SK-N-SH (cell line): ENCODE measurements around the gene NSL1. TPM values are rescaled to one million over a fixed set of nuclear protein-coding genes. Genes with fewer than 3 reads are reported as not detected.

ENCODE experiments used
- CTCF ChIA-PET: fragments of 300-600, 350-600 bp; formaldehyde crosslinking; extraction: SDS; loops from one replicate; lab custom pipeline; 2021; lab: Yijun Ruan, JAX
- POLR2A ChIA-PET: fragments of 350-600 bp; sonication (Branson Sonifier 250); formaldehyde crosslinking; extraction: SDS; loops from one replicate; lab custom pipeline; 2020; ENCODE audit warnings: antibody characterized with exemption, inconsistent platforms; lab: Yijun Ruan, JAX
- DNase-seq: peaks from one replicate; pipeline ENCODE4 v3.0.0; 2012
- H2AFZ ChIP-seq: fragments of 200-600 bp; sonication (generic); 2 replicates; pipeline ENCODE4 v1.8.1; 2016; ENCODE audit warnings: antibody characterized with exemption, mild to moderate bottlenecking, low read depth
- H3F3A ChIP-seq: fragments of 200-600 bp; sonication (generic); replicated peaks from 2 replicates; pipeline ENCODE3; 2016; ENCODE audit warnings: antibody characterized with exemption, mild to moderate bottlenecking; ENCODE audit not compliant: insufficient read depth
- H3K27ac ChIP-seq, 2 experiments: fragments of 200-500 bp in 1 of 2; fragments of 200-600 bp in 1 of 2; sonication (Bioruptor generic) in 1 of 2; sonication (generic), shearing (Covaris generic) in 1 of 2; 2 replicates each; pipeline versions ENCODE4 v1.5.1 to v1.6.1; 2014 to 2016; ENCODE audit warnings: low read depth in 2 of 2, inconsistent platforms in 1 of 2, low read length in 1 of 2, mild to moderate bottlenecking in 1 of 2, mixed read lengths in 1 of 2
- H3K27me3 ChIP-seq: fragments of 200-600 bp; sonication (generic), shearing (Covaris generic); 2 replicates; pipeline ENCODE4 v1.6.1; 2016; ENCODE audit warnings: mixed run types; ENCODE audit not compliant: insufficient read depth
- H3K36me3 ChIP-seq, 2 experiments: fragments of 200-500 bp in 1 of 2; fragments of 200-600 bp in 1 of 2; sonication (Bioruptor generic) in 1 of 2; sonication (generic) in 1 of 2; replicated peaks in 1 of 2; 2 replicates each; pipeline versions ENCODE3 to v1.5.1; 2014 to 2016; ENCODE audit warnings: low read length in 1 of 2, mild to moderate bottlenecking in 1 of 2; ENCODE audit not compliant: insufficient read depth in 2 of 2, control insufficient read depth in 1 of 2
- H3K4me1 ChIP-seq, 2 experiments: fragments of 200-500 bp in 1 of 2; fragments of 200-600 bp in 1 of 2; sonication (Bioruptor generic) in 1 of 2; sonication (generic), shearing (Covaris generic) in 1 of 2; 2 replicates each; pipeline versions ENCODE4 v1.5.1 to v1.6.1; 2014 to 2016; ENCODE audit warnings: low read depth in 1 of 2, low read length in 1 of 2, mixed run types in 1 of 2; ENCODE audit not compliant: insufficient read depth in 2 of 2, control insufficient read depth in 1 of 2
- H3K4me2 ChIP-seq: fragments of 200-600 bp; sonication (generic), shearing (Covaris generic); 2 replicates; pipeline ENCODE4 v1.6.1; 2017; ENCODE audit warnings: mixed run types
- H3K4me3 ChIP-seq, 2 experiments: fragments of 200-500 bp in 1 of 2; fragments of 200-600 bp in 1 of 2; sonication (Bioruptor generic) in 1 of 2; sonication (generic), shearing (Covaris generic) in 1 of 2; 2 replicates each; pipeline versions ENCODE4 v1.5.1 to v1.8.1; 2014 to 2016; ENCODE audit warnings: low read depth in 2 of 2, inconsistent platforms in 1 of 2, low read length in 1 of 2, mild to moderate bottlenecking in 1 of 2, mixed read lengths in 1 of 2, moderate library complexity in 1 of 2
- H3K79me2 ChIP-seq: fragments of 200-600 bp; sonication (generic); 2 replicates; pipeline ENCODE4 v1.8.1; 2017; ENCODE audit warnings: mild to moderate bottlenecking; ENCODE audit not compliant: insufficient read depth
- H3K9ac ChIP-seq: fragments of 200-600 bp; sonication (generic); 2 replicates; pipeline ENCODE4 v1.6.1; 2017; ENCODE audit warnings: mixed run types
- H3K9me2 ChIP-seq: fragments of 200-600 bp; sonication (generic); 2 replicates; pipeline ENCODE4 v1.6.1; 2017; ENCODE audit warnings: mixed run types
- H3K9me3 ChIP-seq: fragments of 200-600 bp; sonication (generic); 2 replicates; pipeline ENCODE4 v1.6.1; 2017; ENCODE audit warnings: mixed run types, mild to moderate bottlenecking, moderate library complexity
- H4K20me1 ChIP-seq: fragments of 200-600 bp; sonication (generic); 2 replicates; pipeline ENCODE4 v1.6.1; 2017; ENCODE audit warnings: mild to moderate bottlenecking, mixed run types; ENCODE audit not compliant: insufficient read depth
- EZH2phosphoT487 ChIP-seq: fragments of 200-600 bp; sonication (generic); IDR thresholded peaks from 2 replicates; pipeline ENCODE4 v1.6.1; 2017; ENCODE audit warnings: low read depth, mixed run types, mild to moderate bottlenecking, antibody characterized with exemption, moderate library complexity, borderline replicate concordance
- FOSL2 ChIP-seq: IDR thresholded peaks from 2 replicates; pipeline ENCODE4 v1.4.0; 2012; ENCODE audit warnings: low read depth, mild to moderate bottlenecking, moderate library complexity, borderline replicate concordance
- FOXM1 ChIP-seq: IDR thresholded peaks from 2 replicates; pipeline ENCODE4 v1.4.0; 2012; ENCODE audit warnings: low read depth, mild to moderate bottlenecking
- MEF2A ChIP-seq: IDR thresholded peaks from 2 replicates; pipeline ENCODE4 v1.4.0; 2012; ENCODE audit warnings: low read depth, borderline replicate concordance
- MXI1 ChIP-seq: IDR thresholded peaks from 2 replicates; pipeline ENCODE4 v1.6.1; 2012; ENCODE audit warnings: mild to moderate bottlenecking, low read depth, low read length, improper control_type of control experiment
- NFIC ChIP-seq: IDR thresholded peaks from 2 replicates; pipeline ENCODE4 v1.4.0; 2012; ENCODE audit warnings: borderline replicate concordance
- NRF1 ChIP-seq: IDR thresholded peaks from 2 replicates; pipeline ENCODE4 v1.6.1; 2012; ENCODE audit warnings: low read depth, mild to moderate bottlenecking, low read length
- POLR2AphosphoS5 ChIP-seq: IDR thresholded peaks from 2 replicates; pipeline ENCODE4 v1.6.1; 2012; ENCODE audit warnings: low read depth, low read length
- RAD21 ChIP-seq: IDR thresholded peaks from 2 replicates; pipeline ENCODE4 v1.6.1; 2012; ENCODE audit warnings: mild to moderate bottlenecking, low read length
- RFX5 ChIP-seq: IDR thresholded peaks from 2 replicates; pipeline ENCODE4 v1.6.1; 2012; ENCODE audit warnings: mild to moderate bottlenecking, improper control_type of control experiment, low read length
- SMC3 ChIP-seq: IDR thresholded peaks from 2 replicates; pipeline ENCODE4 v1.6.1; 2012; ENCODE audit warnings: low read depth, low read length, improper control_type of control experiment
- TAF1 ChIP-seq: IDR thresholded peaks from 2 replicates; pipeline ENCODE4 v1.6.1; 2012; ENCODE audit warnings: low read depth, mild to moderate bottlenecking, low read length, moderate library complexity, borderline replicate concordance
- TCF12 ChIP-seq: IDR thresholded peaks from 2 replicates; pipeline ENCODE4 v1.4.0; 2012
- YY1 ChIP-seq: IDR thresholded peaks from 2 replicates; pipeline ENCODE4 v1.4.0; 2012; ENCODE audit warnings: low read depth, mild to moderate bottlenecking
- WGBS: methylation state at CpG from one replicate; pipeline ENCODE4 v1.1.6; 2017; ENCODE audit warnings: low lambda C conversion rate; 5-methylcytosine and 5-hydroxymethylcytosine counted together
- polyA plus RNA-seq, 3 experiments: library from polyadenylated mRNA; depleted of rRNA; stranded (reverse); fragments of >200 nt; gene quantifications; 2 replicates each; pipeline ENCODE4 v1.2.3, GENCODE V29; 2012
- TF ChIP-seq, protein P1 (sequence below): fragments of 200-600 bp; sonication (generic); IDR thresholded peaks from 2 replicates; pipeline ENCODE4 v1.6.1; 2017; ENCODE audit warnings: antibody characterized with exemption, mild to moderate bottlenecking, moderate library complexity
- TF ChIP-seq, protein P2 (sequence below): IDR thresholded peaks from 2 replicates; pipeline ENCODE4 v1.4.0; 2012; ENCODE audit warnings: low read depth, borderline replicate concordance
- TF ChIP-seq, protein P3 (sequence below): IDR thresholded peaks from 2 replicates; pipeline ENCODE4 v1.6.1; 2012; ENCODE audit warnings: mild to moderate bottlenecking, low read depth, low read length, moderate library complexity
- TF ChIP-seq, protein P4 (sequence below): IDR thresholded peaks from 2 replicates; pipeline ENCODE4 v1.4.0; 2012; ENCODE audit warnings: low read depth, borderline replicate concordance
- TF ChIP-seq, protein P5 (sequence below): fragments of 150-350 bp; IDR thresholded peaks from 2 replicates; pipeline ENCODE4 v1.6.1; 2016; ENCODE audit warnings: mild to moderate bottlenecking, low read depth, low read length
- TF ChIP-seq, protein P6 (sequence below): IDR thresholded peaks from 2 replicates; pipeline ENCODE4; 2012

Gene NSL1
- polyA plus RNA-seq, 1 of the 3 experiments (the other 2 are of a cell fraction) = 22.5 TPM

DNA sequence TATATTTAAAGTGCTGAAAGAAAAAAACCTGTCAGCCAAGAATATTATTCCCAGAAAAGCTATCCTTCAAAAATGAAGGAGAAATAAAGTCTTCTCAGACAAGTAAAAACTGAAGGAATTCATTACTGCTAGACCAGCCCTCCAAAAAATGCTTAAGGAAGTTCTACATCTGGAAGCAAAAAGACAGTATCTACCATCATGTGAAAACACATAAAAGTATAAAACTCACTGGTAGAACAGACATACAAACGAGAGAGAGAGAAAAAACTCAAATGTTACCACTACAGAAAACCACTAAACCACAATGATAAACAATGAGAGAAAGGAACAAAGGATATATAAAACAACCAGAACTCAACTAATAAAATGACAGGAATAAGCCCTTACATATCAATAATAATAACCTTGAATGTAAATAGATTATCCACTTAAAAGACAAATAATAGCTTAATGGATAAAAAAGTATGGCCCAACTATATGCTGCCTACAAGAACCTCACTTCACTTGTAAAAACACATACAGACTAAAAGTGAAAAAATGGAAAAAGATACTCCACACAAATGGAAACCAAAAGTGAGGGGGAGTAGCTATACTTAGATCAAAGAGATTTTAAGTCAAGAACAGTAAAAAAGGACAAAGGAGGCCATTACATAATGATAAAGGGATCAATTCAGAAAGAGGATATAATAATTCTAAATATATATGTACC is 22.0 kb downstream of the NSL1 start:
- no peak for TF ChIP-seq NFIC
- TF ChIP-seq POLR2AphosphoS5 = no peak
- TF ChIP-seq, protein P1, sequence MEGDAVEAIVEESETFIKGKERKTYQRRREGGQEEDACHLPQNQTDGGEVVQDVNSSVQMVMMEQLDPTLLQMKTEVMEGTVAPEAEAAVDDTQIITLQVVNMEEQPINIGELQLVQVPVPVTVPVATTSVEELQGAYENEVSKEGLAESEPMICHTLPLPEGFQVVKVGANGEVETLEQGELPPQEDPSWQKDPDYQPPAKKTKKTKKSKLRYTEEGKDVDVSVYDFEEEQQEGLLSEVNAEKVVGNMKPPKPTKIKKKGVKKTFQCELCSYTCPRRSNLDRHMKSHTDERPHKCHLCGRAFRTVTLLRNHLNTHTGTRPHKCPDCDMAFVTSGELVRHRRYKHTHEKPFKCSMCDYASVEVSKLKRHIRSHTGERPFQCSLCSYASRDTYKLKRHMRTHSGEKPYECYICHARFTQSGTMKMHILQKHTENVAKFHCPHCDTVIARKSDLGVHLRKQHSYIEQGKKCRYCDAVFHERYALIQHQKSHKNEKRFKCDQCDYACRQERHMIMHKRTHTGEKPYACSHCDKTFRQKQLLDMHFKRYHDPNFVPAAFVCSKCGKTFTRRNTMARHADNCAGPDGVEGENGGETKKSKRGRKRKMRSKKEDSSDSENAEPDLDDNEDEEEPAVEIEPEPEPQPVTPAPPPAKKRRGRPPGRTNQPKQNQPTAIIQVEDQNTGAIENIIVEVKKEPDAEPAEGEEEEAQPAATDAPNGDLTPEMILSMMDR = no peak
- TF ChIP-seq, protein P2, sequence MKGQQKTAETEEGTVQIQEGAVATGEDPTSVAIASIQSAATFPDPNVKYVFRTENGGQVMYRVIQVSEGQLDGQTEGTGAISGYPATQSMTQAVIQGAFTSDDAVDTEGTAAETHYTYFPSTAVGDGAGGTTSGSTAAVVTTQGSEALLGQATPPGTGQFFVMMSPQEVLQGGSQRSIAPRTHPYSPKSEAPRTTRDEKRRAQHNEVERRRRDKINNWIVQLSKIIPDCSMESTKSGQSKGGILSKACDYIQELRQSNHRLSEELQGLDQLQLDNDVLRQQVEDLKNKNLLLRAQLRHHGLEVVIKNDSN = no peak
- no peak for TF ChIP-seq RAD21
- no peak for TF ChIP-seq NRF1
- no peak for TF ChIP-seq MXI1
- no peak for TF ChIP-seq RFX5
- no peak for TF ChIP-seq YY1
- TF ChIP-seq TCF12 = no peak
- TF ChIP-seq, protein P3, sequence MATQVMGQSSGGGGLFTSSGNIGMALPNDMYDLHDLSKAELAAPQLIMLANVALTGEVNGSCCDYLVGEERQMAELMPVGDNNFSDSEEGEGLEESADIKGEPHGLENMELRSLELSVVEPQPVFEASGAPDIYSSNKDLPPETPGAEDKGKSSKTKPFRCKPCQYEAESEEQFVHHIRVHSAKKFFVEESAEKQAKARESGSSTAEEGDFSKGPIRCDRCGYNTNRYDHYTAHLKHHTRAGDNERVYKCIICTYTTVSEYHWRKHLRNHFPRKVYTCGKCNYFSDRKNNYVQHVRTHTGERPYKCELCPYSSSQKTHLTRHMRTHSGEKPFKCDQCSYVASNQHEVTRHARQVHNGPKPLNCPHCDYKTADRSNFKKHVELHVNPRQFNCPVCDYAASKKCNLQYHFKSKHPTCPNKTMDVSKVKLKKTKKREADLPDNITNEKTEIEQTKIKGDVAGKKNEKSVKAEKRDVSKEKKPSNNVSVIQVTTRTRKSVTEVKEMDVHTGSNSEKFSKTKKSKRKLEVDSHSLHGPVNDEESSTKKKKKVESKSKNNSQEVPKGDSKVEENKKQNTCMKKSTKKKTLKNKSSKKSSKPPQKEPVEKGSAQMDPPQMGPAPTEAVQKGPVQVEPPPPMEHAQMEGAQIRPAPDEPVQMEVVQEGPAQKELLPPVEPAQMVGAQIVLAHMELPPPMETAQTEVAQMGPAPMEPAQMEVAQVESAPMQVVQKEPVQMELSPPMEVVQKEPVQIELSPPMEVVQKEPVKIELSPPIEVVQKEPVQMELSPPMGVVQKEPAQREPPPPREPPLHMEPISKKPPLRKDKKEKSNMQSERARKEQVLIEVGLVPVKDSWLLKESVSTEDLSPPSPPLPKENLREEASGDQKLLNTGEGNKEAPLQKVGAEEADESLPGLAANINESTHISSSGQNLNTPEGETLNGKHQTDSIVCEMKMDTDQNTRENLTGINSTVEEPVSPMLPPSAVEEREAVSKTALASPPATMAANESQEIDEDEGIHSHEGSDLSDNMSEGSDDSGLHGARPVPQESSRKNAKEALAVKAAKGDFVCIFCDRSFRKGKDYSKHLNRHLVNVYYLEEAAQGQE = no peak
- no peak for TF ChIP-seq SMC3
- no peak for TF ChIP-seq FOSL2
- TF ChIP-seq TAF1 = no peak
- no peak for TF ChIP-seq EZH2phosphoT487
- TF ChIP-seq MEF2A = no peak
- TF ChIP-seq, protein P4, sequence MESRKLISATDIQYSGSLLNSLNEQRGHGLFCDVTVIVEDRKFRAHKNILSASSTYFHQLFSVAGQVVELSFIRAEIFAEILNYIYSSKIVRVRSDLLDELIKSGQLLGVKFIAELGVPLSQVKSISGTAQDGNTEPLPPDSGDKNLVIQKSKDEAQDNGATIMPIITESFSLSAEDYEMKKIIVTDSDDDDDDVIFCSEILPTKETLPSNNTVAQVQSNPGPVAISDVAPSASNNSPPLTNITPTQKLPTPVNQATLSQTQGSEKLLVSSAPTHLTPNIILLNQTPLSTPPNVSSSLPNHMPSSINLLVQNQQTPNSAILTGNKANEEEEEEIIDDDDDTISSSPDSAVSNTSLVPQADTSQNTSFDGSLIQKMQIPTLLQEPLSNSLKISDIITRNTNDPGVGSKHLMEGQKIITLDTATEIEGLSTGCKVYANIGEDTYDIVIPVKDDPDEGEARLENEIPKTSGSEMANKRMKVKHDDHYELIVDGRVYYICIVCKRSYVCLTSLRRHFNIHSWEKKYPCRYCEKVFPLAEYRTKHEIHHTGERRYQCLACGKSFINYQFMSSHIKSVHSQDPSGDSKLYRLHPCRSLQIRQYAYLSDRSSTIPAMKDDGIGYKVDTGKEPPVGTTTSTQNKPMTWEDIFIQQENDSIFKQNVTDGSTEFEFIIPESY = no peak
- TF ChIP-seq, protein P5, sequence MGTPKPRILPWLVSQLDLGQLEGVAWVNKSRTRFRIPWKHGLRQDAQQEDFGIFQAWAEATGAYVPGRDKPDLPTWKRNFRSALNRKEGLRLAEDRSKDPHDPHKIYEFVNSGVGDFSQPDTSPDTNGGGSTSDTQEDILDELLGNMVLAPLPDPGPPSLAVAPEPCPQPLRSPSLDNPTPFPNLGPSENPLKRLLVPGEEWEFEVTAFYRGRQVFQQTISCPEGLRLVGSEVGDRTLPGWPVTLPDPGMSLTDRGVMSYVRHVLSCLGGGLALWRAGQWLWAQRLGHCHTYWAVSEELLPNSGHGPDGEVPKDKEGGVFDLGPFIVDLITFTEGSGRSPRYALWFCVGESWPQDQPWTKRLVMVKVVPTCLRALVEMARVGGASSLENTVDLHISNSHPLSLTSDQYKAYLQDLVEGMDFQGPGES = no peak
- TF ChIP-seq FOXM1 = no peak
- TF ChIP-seq, protein P6, sequence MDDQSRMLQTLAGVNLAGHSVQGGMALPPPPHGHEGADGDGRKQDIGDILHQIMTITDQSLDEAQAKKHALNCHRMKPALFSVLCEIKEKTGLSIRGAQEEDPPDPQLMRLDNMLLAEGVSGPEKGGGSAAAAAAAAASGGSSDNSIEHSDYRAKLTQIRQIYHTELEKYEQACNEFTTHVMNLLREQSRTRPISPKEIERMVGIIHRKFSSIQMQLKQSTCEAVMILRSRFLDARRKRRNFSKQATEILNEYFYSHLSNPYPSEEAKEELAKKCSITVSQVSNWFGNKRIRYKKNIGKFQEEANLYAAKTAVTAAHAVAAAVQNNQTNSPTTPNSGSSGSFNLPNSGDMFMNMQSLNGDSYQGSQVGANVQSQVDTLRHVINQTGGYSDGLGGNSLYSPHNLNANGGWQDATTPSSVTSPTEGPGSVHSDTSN = no peak
- Histone ChIP-seq H3K4me1 (no peaks in the 10 kb centered on the region), H3F3A (no peaks in the 10 kb centered on the region), H4K20me1 (no peaks in the 10 kb centered on the region), H3K9ac (no peak overlapping the region), H3K4me2 (no peak overlapping the region), H3K79me2 (peaks cover 44% of the 10 kb centered on the region), H3K27ac (no peak overlapping the region), H3K27me3 (no peaks in the 10 kb centered on the region), H3K9me3 (peaks cover 11% of the 10 kb centered on the region), H2AFZ (no peak overlapping the region), H3K36me3 (peaks cover 0 to 34% of the 10 kb centered on the region in 2 experiments), H3K4me3 (no peak overlapping the region), H3K9me2 (no peaks in the 10 kb centered on the region)
- WGBS = 86% methylated on average over 1 of the region's 1 CpG
- no peak for DNase-seq
- POLR2A ChIA-PET = no interaction called here
- CTCF ChIA-PET = interaction anchor here (0.5 to 3.0 kb wide), 6 partner anchors 12 to 293 kb away, joined by 3 to 11 read pairs (median 4); no protein-coding TSS in a partner anchor
